C4-2B (cell line): ENCODE measurements around the gene ECHDC1.
"Not testable (repeated sequence)": the region's sequence is repeated elsewhere in the genome, so short reads cannot be mapped to it uniquely, and the experiment has no call there.

Experiments
- H3K27ac ChIP-seq: fragments of 450-650 bp; 2 replicates; pipeline ENCODE4 v1.5.1; 2017
- CTCF ChIP-seq: fragments of 450-650 bp; conservative IDR thresholded peaks from 2 replicates; pipeline ENCODE4 v1.5.1; 2017; ENCODE audit warnings: mild to moderate bottlenecking
- ZFX ChIP-seq: fragments of 450-650 bp; IDR thresholded peaks from 2 replicates; pipeline ENCODE4 v1.6.1; 2017

ECHDC1 gene

GRCh38 chr6:127342946-127343808, at the start of gene ECHDC1:
ECHDC1 (minus strand) TSS chr6:127343609; CDS start chr6:127331028, 12,581 bp downstream.
- TF ChIP-seq CTCF = no peak
- no peak for TF ChIP-seq ZFX
- H3K27ac ChIP-seq = no peak within 1 kb of the TSS

GRCh38 chr6:127392301-127392700, 48.9 kb upstream of the ECHDC1 start:
- no peak overlapping the region for H3K27ac ChIP-seq
- TF ChIP-seq CTCF (no peak), ZFX (no peak)

- H3K27ac ChIP-seq = no peak overlapping the region
- no peak for TF ChIP-seq ZFX
- TF ChIP-seq CTCF = no peak
These were observed 47.9 kb upstream of the ECHDC1 start for GRCh38 chr6:127391094-127391953.

- no peak overlapping the region for H3K27ac ChIP-seq
- TF ChIP-seq CTCF = no peak
- no peak for TF ChIP-seq ZFX
These were observed 46.3 kb upstream of the ECHDC1 start for GRCh38 chr6:127389706-127390105.

GRCh38 chr6:127385668-127386430, 42.4 kb upstream of the ECHDC1 start:
- H3K27ac ChIP-seq = no peak overlapping the region
- no peak for TF ChIP-seq CTCF
- no peak for TF ChIP-seq ZFX

GRCh38 chr6:127384848-127385247, 41.4 kb upstream of the ECHDC1 start:
- H3K27ac ChIP-seq = not testable (repeated sequence)

GRCh38 chr6:127383988-127384387, 40.6 kb upstream of the ECHDC1 start:
- no peak for TF ChIP-seq ZFX
- no peak for TF ChIP-seq CTCF
- H3K27ac ChIP-seq = no peak overlapping the region
